Colonic mucosa (tissue), 4 donors: ENCODE measurements around the gene SOX11. TPM values are rescaled to one million over a fixed set of nuclear protein-coding genes. Genes with fewer than 3 reads are reported as not detected.

Source experiments
- DNase-seq: peaks from one replicate; pipeline ENCODE4 v3.0.0-alpha.2; 2020
- H3K27ac ChIP-seq: fragments of 200-600 bp; one replicate; pipeline ENCODE4 v1.8.0; 2021
- H3K27me3 ChIP-seq: fragments of 200-600 bp; one replicate; pipeline ENCODE4 v1.8.0; 2021
- H3K36me3 ChIP-seq: fragments of 200-600 bp; one replicate; pipeline ENCODE4 v1.8.0; 2021
- H3K4me1 ChIP-seq: fragments of 200-600 bp; one replicate; pipeline ENCODE4 v1.8.0; 2021; ENCODE audit warnings: mild to moderate bottlenecking
- H3K4me3 ChIP-seq: fragments of 200-600 bp; one replicate; pipeline ENCODE4 v1.8.0; 2021
- H3K9ac ChIP-seq, 2 donors: one replicate each; pipeline ENCODE4 v1.7.0; 2013; ENCODE audit warnings: control low read depth in 2 of 2, low read depth in 2 of 2, low read length in 2 of 2
- H3K9me3 ChIP-seq: fragments of 200-600 bp; one replicate; pipeline ENCODE4 v1.8.0; 2021
- intact Hi-C: fragments of 100-400 bp; cut with DNase I; formaldehyde crosslinking; loops from one replicate; pipeline ENCODE4 v1.14.1; 2022
- total RNA-seq, 2 donors: library from RNA; stranded (reverse); fragmentation: NEBNext Ultra II Directional in 1 of 2; extraction: Animal tissue kit (Norgen Biotek cat#: 25700) in 1 of 2; gene quantifications; one replicate each; pipeline ENCODE4 v1.2.1, GENCODE V29; 2021
- TF ChIP-seq, protein P1 (sequence below): fragments of 200-600 bp; IDR thresholded peaks from one replicate; pipeline ENCODE4 v1.8.0; 2022; ENCODE audit warnings: antibody characterized with exemption, mild to moderate bottlenecking
- donor health status: healthy.
- donor health status: DM: no; HTN: no; CAD: no.
- donor health status: DM: no; HTN: no; CAD: no.

SOX11 gene
- total RNA-seq, 2 donors from 2014 or later = 0.35 TPM; not detected in 1

DNA sequence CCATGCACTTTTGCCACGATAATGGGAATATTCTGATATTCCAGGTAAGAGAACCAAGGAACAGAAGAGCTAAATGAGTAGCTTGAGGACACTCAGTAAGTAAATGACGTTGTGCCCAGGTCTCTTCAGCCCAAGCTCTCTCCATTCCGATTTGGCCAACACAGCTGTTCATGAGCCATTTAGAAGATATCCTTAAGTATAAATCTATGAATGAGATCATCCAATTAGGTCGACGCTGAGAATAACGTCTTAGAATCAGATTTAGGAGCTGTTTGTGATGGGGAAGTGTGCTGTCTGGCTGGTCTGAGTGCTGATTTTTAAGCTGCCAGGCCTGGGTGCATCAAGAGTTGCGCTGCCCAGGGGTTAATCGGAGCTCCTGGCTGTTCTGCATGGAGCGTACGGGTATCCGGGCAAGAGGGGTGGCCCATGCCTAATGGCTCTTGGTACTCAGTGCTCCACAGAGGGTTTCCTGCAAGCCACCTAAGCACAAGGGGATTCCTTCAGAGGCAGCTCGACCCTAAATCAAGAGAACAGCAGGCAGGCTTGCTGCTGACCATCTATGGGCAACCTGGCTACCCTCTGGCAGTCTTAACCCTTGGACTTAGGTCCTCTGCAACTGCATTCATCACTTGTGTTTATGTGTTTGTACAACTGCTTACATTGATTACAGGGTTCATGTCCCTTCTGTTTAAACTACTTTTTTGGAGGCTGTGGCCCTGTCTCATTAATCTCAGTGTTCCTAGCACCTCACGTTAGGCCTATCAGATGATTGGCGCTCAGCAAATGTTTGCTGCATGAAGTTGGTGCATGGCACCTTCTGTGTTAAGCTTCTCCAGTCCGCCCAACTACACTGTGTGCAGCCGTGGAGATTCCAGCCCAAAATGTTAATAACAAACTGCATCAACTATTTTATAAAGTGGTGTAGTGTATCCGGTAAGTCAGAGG lies 31.9 kb downstream of the SOX11 start:
- Histone ChIP-seq H3K9ac (no peak overlapping the region), H3K9me3 (no peaks in the 10 kb centered on the region), H3K4me3 (no peak overlapping the region), H3K27me3 (no peaks in the 10 kb centered on the region), H3K36me3 (no peaks in the 10 kb centered on the region), H3K27ac (no peak overlapping the region), H3K4me1 (no peaks in the 10 kb centered on the region)
- TF ChIP-seq, protein P1, sequence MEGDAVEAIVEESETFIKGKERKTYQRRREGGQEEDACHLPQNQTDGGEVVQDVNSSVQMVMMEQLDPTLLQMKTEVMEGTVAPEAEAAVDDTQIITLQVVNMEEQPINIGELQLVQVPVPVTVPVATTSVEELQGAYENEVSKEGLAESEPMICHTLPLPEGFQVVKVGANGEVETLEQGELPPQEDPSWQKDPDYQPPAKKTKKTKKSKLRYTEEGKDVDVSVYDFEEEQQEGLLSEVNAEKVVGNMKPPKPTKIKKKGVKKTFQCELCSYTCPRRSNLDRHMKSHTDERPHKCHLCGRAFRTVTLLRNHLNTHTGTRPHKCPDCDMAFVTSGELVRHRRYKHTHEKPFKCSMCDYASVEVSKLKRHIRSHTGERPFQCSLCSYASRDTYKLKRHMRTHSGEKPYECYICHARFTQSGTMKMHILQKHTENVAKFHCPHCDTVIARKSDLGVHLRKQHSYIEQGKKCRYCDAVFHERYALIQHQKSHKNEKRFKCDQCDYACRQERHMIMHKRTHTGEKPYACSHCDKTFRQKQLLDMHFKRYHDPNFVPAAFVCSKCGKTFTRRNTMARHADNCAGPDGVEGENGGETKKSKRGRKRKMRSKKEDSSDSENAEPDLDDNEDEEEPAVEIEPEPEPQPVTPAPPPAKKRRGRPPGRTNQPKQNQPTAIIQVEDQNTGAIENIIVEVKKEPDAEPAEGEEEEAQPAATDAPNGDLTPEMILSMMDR = no peak
- no peak for DNase-seq
- intact Hi-C loops = no loop called here

DNA sequence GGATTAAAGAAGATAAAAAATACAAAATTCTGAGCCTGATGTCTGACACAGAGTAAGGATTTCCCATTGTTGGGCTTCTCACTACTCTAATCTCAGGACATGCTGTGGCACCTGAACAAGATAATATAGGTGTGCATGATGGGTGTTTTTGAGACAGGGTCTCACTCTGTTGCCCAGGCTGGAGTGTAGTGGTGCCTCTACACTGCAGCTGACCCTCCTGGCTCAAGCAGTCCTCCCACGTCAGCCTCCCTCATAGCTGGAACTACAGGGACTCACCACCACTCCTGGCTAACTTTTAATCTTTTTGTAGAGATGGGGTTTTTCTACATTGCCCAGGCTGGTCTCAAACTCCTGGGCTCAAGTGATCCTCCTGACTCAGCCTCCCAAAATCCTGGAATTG lies 32.9 kb downstream of the SOX11 start:
- Histone ChIP-seq H3K9me3 (no peaks in the 10 kb centered on the region), H3K36me3 (no peaks in the 10 kb centered on the region), H3K9ac (no peak overlapping the region), H3K4me1 (no peaks in the 10 kb centered on the region), H3K27me3 (no peaks in the 10 kb centered on the region), H3K27ac (no peak overlapping the region), H3K4me3 (no peak overlapping the region)
- intact Hi-C loops = no loop called here
- TF ChIP-seq, protein P1 = no peak
- no peak for DNase-seq

DNA sequence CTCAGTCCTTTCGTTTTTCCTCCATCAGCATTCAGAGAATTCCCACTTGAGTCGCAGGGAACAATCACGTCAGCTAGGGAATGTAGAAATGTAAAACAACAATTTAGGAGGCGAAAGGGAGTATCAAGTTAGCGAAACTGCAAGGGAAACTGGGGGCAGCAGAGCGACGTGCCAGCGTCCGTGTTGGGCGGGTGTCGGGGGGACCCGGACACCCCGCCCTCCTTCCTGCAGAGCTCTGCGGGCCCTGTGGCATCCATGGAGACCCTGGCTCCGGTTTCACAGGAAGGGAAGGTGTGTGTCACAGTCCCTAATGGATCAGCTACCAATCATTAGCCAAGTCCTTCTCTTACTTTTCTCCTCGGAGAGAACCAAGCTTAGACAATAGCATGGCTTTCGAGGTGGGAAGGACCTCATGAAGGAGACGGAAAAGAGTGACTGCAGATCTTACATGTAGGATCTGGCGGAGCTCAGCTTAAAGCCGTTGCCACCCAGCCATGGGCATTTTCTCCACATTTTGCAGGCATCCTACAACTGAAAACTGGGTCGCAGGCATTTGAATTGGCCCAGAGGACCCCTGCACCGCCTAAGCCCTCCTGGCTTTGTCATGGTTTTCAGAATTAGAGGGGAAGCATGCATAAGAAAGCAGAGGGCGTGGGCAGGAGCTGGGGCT lies 33.7 kb downstream of the SOX11 start:
- Histone ChIP-seq H3K27me3 (no peaks in the 10 kb centered on the region), H3K36me3 (no peaks in the 10 kb centered on the region), H3K4me3 (no peak overlapping the region), H3K9ac (no peak overlapping the region), H3K4me1 (no peaks in the 10 kb centered on the region), H3K27ac (no peak overlapping the region), H3K9me3 (no peaks in the 10 kb centered on the region)
- no peak for DNase-seq
- intact Hi-C loops = no loop called here
- TF ChIP-seq, protein P1 = no peak

DNA sequence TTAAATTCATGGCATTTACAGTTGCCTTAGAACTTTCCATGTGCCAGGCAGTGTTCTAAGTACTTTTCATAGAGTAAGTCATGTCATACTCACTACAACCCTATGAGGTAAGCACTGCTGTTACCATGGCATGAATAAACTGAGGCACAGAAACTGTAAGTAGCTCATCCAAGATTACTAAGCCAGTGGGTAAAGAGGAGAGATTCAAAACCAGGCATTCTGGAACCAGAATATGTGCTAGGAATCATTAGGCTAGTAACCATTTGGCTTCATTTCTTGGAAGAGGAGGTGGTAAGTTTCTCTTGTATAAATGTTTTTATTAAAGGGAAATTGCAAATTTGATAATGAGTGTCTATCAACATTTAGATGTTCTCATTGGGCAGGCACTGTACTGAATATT lies 35.1 kb downstream of the SOX11 start:
- TF ChIP-seq, protein P1 = no peak
- Histone ChIP-seq H3K27me3 (no peaks in the 10 kb centered on the region), H3K9ac (no peak overlapping the region), H3K4me3 (no peak overlapping the region), H3K36me3 (no peaks in the 10 kb centered on the region), H3K4me1 (no peaks in the 10 kb centered on the region), H3K27ac (no peak overlapping the region), H3K9me3 (no peaks in the 10 kb centered on the region)
- intact Hi-C loops = no loop called here
- no peak for DNase-seq

DNA sequence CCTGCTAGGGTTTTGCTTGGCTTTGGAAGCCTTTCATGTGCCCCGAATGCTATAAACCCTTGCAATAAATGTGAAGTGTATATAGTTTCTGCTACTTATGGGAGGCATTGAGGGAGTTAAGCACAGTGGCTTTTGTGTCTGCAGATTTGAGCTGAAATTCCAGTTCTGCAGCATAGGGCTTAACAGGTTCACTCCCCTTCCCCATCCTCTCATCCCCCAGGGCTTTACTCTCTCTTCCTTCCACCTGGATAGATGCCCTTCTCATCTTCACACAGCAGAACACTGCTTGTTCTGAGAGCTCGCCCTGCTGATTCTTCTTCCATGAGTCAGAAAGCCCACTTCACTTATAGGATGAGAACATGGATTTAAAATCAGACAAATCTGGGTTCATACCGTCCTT lies 37.2 kb downstream of the SOX11 start:
- no peaks in the 10 kb centered on the region for H3K36me3 ChIP-seq
- no peaks in the 10 kb centered on the region for H3K4me1 ChIP-seq
- no peak for DNase-seq
- H3K9ac ChIP-seq = no peak overlapping the region
- TF ChIP-seq, protein P1 = no peak
- no peak overlapping the region for H3K27ac ChIP-seq
- no peaks in the 10 kb centered on the region for H3K9me3 ChIP-seq
- no peaks in the 10 kb centered on the region for H3K27me3 ChIP-seq
- no peak overlapping the region for H3K4me3 ChIP-seq
- intact Hi-C loops = no loop called here
